HG02759 (cell line): Measurements from ENCODE around the gene WEE2.

Source experiments
- ATAC-seq: cut with Tn5 transposase; IDR thresholded peaks from one replicate; pipeline ENCODE4 v1.9.1; 2021; ENCODE audit warnings: mild to moderate bottlenecking, moderate library complexity; ENCODE audit not compliant: unreplicated experiment

The WEE2 gene

DNA sequence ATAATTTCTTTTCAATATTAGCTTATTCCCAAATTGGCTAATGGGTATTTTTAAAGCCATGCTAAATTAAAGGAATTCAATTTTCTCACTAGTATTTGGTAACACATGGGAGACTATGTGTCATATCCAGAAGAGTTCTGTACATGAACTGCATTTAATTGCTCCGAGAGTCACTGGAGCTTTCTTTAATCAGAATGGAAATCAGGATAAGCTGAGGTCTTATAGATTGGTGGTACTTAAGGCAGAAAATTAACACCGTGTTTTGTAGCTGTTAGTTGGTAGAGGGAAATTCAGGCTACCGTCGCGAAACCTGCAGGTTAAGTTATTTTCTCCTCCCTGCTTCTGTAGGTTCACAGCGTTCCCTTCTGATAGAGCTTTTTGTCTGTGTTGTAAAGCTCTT, at the start of gene WEE2:
WEE2 (plus strand) TSS at position 3 of the 400 bp plus-strand sequence. CDS start 406 bp downstream, outside the sequence.
- ATAC-seq: no peak

DNA sequence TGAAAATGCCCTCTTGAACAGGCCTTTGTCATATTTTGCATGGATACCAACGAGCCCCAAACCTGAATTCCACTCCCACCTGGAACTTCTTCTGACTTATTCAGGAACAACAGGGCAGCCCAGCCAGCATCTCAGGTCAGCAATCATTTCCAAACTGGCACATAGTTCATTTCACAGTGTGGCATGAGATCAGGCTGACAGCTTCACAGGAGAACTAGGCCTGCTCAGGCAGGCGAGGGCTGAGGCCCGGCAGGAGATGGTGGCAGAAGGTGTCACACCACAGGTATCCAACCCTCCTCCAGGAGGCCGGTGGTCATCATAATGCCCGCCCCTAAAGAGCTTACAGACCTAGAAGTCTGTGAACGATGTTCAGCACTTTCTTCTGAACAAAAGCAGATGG, 48.7 kb upstream of the WEE2 start:
- ATAC-seq: no peak

DNA sequence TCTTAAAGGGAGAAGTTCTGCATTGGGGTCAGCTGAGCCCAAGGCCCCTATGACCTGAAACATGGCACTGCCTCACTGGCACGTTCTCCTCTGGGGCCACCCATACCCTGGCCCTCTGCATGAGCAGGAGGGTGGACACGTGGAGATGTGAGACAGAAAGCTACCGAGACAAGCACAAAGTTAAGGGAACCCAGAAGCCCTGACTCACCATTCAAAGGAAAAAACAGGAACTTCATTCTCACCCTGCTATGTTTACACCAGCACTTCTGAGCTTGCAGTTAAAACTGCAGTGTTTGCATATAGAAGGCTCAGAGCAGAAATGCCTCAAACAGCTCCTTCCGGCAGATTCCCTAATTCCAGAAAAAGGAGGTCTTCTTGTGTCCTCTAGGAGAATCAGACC, 47.9 kb upstream of the WEE2 start:
- ATAC-seq: no peak

DNA sequence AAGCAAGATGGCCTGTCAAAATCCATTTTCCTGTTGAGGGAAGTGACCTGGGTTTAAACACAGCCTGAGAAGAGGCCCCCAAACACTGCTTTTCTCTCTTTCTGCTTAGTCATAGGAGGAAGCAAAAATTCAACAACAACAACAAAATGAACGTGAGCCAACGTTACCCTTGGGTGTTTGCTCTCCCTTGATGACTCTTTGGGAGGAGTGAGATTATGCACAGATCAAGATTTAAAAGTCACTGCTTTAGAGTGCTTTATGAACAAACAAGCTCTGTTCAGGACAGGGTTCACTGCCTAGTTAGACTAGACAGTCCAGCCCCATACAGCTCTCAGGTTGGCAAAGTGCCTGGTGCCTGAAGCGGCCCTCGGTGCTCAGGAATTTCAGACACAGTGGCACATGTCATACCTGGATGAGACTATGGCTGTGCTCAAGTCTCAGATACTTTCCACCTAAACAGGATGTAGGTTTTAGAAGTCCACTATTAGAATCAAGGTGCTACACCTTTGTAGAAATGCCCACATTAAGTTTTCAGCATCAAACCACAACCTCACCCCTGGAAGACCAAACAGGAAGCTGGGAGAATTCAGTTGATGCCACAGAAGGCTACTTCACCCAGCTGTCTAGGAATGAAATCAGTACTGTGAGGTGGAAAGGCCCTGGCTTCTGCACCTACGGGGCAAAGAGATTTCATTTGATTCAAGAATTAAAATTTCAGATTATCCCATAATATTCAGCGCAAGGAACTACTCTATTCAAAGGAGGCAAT, 44.9 kb upstream of the WEE2 start:
- ATAC-seq: no peak

DNA sequence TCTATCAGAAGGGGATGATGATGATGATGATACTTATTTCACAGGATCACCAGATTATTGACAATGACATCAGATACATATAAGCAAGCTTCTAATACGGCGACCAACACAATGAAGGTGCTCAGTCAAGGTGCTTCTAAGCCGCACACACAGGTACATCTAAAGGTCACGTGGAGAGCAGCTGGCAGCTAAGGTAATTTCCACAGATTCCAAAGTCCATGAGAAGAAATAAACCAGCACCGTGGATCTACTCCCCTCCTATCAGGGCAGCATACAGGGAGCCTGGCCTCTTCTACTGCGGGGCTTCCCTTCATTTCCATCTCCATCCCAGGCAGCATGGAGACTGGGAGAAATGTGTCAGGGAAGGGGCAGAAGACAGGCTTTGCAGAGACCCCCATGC, 43.7 kb upstream of the WEE2 start:
- ATAC-seq: no peak

DNA sequence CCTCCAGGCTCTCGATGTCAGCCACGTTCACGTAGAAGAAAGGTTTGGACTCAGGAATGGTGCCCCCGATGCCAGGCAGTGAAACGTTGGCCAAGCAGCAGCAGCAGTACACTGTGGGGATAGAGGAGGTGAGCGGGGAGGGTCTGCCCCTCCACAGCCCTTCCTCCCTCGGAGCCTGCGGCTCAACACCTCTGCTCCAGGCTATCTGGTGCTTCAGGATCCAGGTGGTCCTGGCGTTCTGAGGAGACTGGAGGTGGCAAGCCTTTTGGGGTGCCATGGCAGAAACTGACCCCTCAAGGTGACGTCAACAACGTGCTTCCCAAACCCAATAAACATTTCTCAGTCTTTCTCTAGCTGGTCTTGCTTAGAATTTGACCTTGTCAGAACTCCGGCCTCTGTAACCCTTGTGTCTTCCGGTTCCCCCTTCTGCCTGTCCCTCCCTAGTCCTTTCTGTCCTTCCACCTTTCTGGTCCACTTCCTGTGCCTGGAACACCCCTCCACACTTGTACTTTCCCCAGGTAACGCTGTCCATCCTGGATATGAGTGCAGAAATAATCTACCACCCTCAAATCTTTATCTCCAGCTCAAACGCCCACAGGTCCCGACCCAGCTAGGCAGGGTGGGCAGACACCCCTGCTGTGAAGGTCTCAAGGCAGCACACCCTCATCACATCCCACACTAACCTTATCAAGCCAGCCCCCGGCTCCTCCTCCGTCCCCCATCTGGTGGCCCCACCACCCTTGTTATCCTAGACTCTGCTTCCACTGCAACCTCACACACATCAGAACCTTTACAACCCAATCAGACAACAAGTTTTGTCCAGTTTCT, 42.7 kb upstream of the WEE2 start:
- no peak for ATAC-seq

DNA sequence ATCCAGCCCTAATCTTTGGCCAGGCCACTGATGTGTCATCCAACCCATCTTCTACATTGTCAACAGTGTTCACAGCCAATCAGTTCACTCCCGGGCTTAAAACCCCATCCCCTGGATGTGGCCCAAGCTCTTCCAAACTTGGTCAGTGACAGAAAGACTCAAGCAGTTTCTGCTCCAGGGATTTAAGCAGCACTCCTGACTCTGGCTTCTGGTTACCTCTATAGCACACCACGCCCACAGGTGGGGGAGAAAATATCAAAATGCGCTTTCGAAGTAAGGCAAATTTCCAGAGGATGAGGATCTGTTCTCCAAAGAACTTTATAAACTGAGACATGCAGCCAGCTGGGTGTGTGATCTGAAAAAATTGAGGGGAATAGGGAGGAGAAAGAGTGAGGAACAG, 42.1 kb upstream of the WEE2 start:
- no peak for ATAC-seq

DNA sequence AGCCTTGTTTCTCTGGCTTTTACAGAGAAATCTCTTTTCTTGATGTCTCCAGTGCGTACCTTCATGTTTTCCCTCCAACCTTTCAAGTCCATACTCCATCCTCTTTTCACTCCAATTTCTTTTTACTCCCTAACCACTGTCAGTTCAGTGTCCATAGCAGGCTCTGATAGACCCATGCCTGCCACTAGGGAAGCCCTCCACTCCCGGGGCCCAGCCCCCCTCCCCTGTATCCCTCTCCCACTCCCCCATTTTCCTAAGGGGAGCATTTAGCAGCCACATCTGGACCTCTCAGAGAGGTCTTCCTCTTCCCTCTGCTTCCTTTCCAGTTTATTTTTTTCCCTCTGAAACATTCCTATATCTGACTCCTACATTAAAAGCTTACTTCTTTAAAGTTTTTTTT, 39.3 kb upstream of the WEE2 start:
- ATAC-seq: no peak

DNA sequence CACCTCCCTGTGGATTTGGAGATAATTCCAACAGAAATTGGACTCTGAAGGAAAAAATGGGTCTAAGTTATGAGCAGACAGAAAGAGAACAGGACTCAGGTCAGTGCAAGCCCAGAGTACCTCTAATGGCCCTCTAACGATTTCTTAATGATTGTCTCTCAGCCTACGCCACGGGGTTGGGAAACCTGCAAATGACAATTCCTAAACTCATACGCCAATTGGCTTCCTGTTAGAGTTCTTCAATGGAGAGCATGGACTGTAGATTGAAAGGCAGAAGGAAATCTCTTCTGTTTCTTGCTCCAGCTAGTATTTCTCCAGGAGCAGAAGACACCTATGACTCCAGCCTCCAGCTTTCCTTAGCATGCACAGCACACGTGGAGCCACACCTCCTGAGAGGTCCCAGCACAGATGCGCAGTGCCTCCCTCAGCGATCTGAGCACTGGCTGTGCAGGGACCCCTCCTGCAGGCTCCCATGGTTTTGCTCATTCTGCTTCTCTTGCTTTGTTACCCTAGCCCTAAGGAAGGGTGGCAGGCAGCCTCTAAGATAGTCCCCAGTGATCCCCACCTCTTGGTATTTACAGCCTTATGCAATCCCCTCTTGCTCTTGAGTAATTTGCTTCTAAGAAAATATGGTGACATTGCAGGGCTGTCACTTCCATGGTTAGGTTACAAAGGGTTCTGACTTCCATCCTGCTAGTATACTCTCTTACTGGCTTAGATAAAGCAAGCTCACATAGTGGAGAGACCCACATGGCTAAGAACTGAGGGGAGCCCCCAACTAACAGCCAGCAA, 36.3 kb upstream of the WEE2 start:
- ATAC-seq: no peak

DNA sequence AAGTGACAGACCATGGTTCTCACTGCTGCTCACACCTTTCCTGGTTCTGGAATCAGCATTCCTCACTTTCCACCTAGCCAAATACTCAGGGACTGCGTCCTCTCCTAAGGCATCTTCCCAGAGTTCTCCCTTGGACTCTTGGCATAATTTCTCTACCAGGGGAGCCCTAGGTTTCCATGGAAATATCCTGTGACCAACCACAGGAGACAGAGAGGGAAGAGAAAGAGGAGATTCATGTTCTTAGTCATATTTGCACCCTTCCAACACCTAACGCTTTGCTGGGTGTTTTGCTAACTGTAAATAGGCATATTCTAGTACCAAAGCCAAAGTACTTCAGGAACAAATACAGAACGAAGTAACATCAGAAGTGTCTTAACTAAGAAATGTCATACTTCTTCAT, 34.8 kb upstream of the WEE2 start:
- no peak for ATAC-seq

DNA sequence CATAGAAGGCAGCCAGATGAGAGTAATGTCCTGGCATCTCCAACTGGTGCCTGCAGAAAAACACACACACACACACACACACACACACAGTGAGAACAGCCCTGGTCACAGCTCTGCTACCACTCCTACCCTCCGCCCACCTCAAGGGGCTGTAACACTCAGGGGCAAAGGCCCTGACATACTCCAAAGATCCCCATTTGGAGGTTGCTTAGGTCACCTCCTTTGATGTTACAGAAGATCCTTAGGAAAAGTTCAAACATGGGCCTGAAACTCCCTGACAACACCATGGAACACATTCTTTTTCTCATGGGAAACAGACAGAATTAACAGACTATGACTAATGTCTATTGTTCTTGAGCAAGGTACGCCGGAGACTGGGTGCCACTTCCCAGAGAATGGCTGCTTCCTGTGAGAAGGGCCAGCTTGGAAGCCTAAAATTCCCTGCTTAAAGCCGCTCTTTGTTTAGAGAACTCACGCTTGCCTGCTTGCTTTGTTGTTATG, 33.9 kb upstream of the WEE2 start:
- ATAC-seq: no peak

DNA sequence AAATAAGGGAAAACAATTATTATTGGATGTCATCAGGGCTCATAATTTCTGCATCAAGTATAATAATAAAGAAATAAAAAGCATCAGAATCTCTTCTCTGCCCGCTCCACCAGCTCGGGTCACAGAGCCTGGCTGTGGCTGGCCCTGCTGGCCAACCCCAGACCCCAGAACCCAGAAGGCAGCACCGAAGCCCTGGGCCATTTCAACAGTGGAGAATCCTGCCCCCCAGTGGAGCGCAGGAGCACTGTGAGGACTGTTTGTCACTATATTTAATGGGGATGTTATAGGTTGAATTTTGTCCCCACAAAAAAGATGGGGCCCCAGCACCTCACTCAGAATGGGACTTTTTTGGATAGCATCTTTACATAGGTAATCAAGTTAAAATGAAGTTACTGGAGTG, 33.5 kb upstream of the WEE2 start:
- no peak for ATAC-seq

DNA sequence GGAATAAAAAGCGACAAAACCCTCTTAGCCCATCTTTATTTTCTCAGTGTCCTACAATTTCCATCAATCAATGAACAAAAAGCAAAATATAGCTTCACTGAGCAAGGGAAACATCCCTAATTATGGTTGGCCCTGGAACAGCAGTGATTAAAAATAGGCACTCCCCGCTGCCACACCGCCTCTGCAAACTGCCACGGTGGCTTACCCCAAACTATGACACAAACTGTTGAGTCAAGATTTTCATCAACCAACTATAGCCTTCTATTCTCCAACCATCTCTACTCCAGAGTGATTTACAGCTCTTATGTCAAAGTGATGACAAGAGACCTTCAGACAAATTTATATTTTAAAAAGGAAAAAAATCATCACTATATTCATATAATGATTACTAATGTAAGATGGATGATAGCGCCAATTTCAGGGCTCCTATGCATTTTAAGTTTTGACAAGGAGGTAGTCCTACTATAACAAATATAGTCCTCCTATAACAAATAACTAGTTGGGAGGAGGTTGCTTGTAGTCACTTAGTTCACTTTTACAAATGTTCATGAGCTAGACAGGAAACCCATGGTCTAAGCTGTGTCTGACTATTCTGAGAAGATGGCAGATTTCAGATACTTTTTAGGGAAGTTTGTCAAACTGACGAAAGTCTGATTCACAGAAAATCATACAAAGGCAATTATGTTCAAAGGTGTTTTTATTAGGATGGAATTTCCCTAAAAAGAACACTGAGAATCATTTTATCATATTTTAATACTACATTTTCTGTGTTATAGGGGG, 32.5 kb upstream of the WEE2 start:
- no peak for ATAC-seq

DNA sequence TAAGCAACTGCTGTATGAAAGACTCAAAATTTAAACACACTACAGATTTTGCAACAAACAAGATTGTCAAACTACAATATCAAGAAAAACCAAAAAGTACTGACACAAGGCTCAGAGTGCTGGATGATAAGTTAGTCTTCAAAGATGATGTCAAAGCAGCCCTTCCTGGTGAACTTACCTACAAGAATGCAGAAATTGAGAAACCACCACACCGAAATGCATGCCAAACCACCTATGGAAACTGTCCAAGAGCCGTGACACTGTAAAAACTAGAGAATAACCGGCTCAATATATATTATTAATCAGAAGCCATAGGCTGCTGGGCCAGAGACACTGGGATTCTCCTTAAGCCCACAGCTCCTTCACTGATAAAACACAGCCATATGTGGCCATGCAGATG, 31.5 kb upstream of the WEE2 start:
- ATAC-seq: no peak

DNA sequence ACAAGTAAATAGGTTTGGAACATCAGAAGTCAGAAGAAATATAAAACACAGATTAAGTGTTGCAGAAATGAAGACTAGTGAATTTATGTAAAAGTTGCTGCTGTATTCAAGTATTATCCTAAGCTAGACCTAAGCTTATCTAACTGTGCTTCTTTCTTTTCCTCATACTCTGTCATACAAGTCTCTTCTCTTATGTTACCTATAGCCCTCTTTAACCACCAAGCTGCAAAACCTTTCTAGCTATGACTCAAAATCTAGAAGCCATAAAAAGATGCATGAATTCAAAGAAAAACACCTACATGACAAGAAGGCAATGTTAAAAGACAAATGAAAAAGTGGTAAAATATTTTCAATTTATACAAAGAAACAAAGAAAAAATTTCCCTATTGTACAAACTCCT, 29.1 kb upstream of the WEE2 start:
- peak; percentile 63 for ATAC-seq

DNA sequence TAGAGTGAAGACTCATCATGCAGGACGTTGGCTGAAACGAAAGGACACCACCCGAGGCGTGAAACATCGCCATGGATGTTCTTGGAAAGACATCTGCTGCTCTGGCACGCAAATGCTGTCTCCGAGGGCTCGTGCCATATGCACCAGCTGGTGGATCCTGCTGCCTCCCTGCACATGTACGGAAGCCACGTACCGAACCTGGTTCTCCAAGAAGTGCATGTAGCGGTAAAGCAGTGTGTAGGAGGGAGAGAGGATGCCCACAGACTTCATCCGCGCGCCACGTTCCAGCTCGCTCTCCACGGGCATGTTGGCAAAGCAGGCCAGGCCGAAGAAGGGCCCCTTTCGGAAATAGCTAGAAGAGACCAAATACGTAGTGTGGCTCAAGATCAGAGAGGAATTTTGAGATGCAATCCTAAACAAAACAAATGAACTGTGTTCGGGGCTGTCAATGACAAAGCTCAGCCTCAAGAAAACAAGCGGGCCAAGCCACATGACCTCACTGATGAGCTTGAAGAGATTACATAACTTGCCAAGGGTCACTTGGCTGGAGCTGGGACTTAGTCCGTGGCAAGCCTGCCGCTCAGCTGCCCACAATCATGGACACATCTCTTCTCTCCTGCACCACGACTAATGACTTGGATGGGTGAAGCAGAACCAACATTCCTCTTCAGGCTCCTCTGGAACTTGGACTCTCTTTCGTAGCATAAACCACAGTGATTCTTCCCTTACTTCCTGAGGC, 22.7 kb upstream of the WEE2 start:
- ATAC-seq: no peak

DNA sequence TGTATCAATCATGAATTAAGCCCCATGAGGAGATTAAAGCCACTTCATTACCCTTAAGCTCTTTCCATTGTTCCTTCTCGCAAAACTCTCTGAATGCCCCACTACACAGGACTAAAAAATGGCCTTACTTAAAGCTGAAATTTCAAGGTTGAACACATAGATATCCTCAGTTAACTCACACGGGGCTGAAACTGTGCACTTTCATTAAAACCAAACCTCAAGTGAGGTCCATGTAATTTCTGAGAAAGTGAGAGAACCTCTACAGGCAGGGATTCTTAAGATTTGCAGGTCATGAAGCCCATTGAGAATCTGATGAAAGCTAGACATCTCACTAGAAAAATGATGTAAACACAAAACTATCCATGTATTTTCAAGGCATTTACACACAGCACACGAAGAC, 22.1 kb upstream of the WEE2 start:
- ATAC-seq: no peak

DNA sequence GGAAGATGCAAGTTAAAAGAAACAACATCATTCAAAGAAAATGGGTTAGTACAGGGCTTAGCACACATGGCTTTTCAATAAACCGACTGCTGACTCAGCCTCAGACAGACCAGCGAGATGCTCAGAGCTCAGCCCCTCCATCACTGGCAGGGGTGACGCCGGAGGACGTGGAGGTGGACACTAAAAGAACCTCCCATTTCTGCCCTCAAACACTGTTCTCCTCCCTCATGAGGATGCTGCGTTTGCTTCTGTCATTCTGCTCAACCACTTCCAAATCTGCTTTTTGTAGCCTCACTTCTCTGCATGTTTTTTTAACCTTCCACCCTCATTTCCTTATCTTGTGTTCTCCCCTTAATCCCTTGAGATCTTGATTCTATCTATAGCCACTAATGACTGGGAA, 21.5 kb upstream of the WEE2 start:
- ATAC-seq: no peak

DNA sequence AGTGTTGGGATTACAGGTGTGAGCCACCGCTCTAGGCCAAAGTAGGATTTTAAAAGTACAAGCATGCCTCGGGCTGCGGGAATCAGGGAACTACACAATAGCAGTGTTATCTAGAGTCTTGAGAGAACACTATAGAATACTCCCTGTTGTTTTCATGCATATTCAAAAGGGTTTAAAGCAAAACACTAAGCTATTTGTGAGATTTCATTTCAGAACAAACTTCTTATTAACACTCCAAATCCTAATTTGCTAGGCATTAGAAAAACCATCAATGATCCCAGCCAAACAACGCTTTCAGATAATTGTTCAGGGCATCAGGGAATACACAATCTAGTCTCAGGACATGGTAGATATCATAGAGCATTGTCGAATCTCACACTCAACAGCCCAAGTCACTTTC, 20.1 kb upstream of the WEE2 start:
- ATAC-seq: no peak
